Esophagus muscularis mucosa (tissue), 4 donors: ENCODE measurements around the gene COL5A2. TPM values are rescaled to one million over a fixed set of nuclear protein-coding genes. Genes with fewer than 3 reads are reported as not detected.
A peak's percentile ranks its signal among the peaks of the same experiment; 100 is the strongest.

Experiments
- DNase-seq: peaks from one replicate; pipeline ENCODE4 v3.0.0-alpha.2; 2017; ENCODE audit errors: extremely low spot score
- H3K27ac ChIP-seq, 4 donors: fragments of 200-600 bp; sonication (generic); replicated peaks in 1 of 4; 1 replicate in 3 of 4; 2 replicates in 1 of 4; pipeline ENCODE4 v1.5.1; 2016 to 2019; ENCODE audit warnings: mild to moderate bottlenecking in 1 of 4
- H3K27me3 ChIP-seq, 4 donors: fragments of 200-600 bp; sonication (generic); one replicate each; pipeline versions ENCODE4 v1.5.1 to v1.6.0; 2016 to 2019
- H3K36me3 ChIP-seq, 4 donors: fragments of 200-600 bp; sonication (generic); one replicate each; pipeline ENCODE4 v1.5.1; 2016 to 2019
- H3K4me1 ChIP-seq, 4 donors: fragments of 200-600 bp; sonication (generic); one replicate each; pipeline ENCODE4 v1.5.1; 2016 to 2019
- H3K4me3 ChIP-seq, 4 donors: fragments of 200-600 bp; sonication (generic); 1 replicate in 2 of 4; 2 replicates in 2 of 4; pipeline ENCODE4 v1.5.1; 2016 to 2019; ENCODE audit warnings: mild to moderate bottlenecking in 4 of 4, moderate library complexity in 1 of 4
- H3K9me3 ChIP-seq, 4 donors: fragments of 200-600 bp; sonication (generic); 1 replicate in 3 of 4; 2 replicates in 1 of 4; pipeline ENCODE4 v1.5.1; 2016 to 2019
- EP300 ChIP-seq: sonication (generic); formaldehyde crosslinking; IDR thresholded peaks from one replicate; pipeline ENCODE4 v1.6.1; 2017; ENCODE audit warnings: antibody characterized with exemption
- POLR2A ChIP-seq: fragments of 450-650 bp; IDR thresholded peaks from one replicate; pipeline ENCODE4 v1.6.1; 2017; ENCODE audit warnings: antibody characterized with exemption, moderate library complexity, mild to moderate bottlenecking, low read depth
- POLR2AphosphoS5 ChIP-seq, 2 donors: sonication (generic); formaldehyde crosslinking; IDR thresholded peaks; one replicate each; pipeline ENCODE4 v1.6.1; 2017; ENCODE audit warnings: antibody characterized with exemption in 2 of 2
- WGBS: methylation state at CpG from one replicate; pipeline ENCODE4 v1.1.5; 2018; 5-methylcytosine and 5-hydroxymethylcytosine counted together
- intact Hi-C: fragments of 100-400 bp; cut with DNase I; formaldehyde crosslinking; loops from one replicate; pipeline ENCODE4 v1.15.1; 2023
- total RNA-seq, 4 donors: library from RNA; depleted of rRNA; stranded (reverse); fragments of >200 nt; gene quantifications; one replicate each; pipeline versions ENCODE4 v1.1.0 to v1.2.1, GENCODE V29; 2016
- TF ChIP-seq, protein P1 (sequence below), 3 experiments: fragments of 200-600 bp in 2 of 3; fragments of 450-650 bp in 1 of 3; sonication (generic) in 2 of 3; IDR thresholded peaks; one replicate each; pipeline ENCODE4 v1.5.1; 2017 to 2019; ENCODE audit warnings: antibody characterized with exemption in 3 of 3, mild to moderate bottlenecking in 2 of 3, moderate library complexity in 1 of 3

COL5A2 gene
- total RNA-seq, 4 donors from 2014 or later: 49.9 to 68.5 (median 59.0) TPM

DNA sequence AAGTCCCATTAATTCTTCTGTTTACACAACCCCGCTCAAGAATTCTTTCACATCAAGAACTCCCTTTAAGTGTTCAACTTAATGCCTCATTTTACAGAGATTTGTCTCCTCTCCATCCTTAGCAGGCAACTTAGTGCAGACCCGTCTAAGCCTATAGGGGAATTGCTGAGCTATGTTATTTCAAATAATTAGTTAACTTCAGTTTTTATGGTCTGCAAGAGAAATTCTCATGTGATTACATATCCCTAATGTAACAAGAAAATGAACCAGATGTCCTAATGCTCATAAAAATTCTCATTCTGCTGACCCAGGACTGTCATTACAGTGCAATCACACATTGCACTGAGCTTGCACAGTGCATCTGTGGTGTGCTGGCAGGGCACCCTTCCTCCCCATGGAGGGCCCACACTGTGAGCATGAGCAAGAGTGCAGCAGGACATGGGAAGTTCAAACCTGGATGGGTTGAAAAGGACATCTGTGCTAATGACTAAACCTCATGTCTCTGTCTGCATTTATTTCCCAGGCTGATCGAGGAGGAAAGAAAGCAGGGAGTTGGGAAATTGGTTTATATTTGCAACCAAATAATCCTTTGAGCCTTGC lies 97.1 kb downstream of the COL5A2 start:
- WGBS: 71% methylated on average over 3 of the region's 3 CpGs
- Histone ChIP-seq H3K27me3 (no peaks in the 10 kb centered on the region), H3K27ac (no peak overlapping the region), H3K4me1 (peaks cover 0 to 9% (median 0%) of the 10 kb centered on the region in 4 donors), H3K4me3 (no peak overlapping the region), H3K9me3 (no peaks in the 10 kb centered on the region), H3K36me3 (peaks cover 4 to 34% (median 6%) of the 10 kb centered on the region in 4 donors)
- intact Hi-C loops: no loop called here
- no peak for TF ChIP-seq POLR2AphosphoS5 (IDR thresholded peaks at IDR 0.05)
- DNase-seq: no peak

DNA sequence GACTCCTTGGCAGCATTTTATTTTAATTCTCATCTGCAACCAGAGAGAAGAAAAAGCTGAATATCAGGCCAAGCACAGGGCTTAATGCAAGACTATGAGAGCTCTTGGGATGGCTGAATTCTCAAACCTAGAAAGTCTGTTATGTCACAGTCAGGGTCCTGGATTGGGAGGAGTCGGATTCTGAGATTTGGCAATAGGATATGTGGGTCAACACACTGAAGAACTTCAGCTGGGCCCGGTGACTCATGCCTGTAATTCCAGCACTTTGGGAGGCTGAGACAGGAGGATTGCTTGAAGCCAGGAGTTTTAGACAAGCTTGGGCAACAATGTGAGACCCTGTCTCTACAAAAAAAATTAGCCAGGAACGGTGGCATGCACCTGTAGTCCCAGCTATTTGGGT lies 103.0 kb downstream of the COL5A2 start:
- peaks cover 0 to 3% (median 0%) of the 10 kb centered on the region in 4 donors for H3K4me1 ChIP-seq
- H3K27me3 ChIP-seq: no peaks in the 10 kb centered on the region
- no peaks in the 10 kb centered on the region for H3K9me3 ChIP-seq
- intact Hi-C loops: no loop called here
- DNase-seq: no peak
- no peak overlapping the region for H3K4me3 ChIP-seq
- TF ChIP-seq POLR2AphosphoS5 (IDR thresholded peaks at IDR 0.05) (peak in 1 of 2 donors; percentile 8), POLR2A (no peak)
- H3K36me3 ChIP-seq: peaks cover 0 to 38% (median 8%) of the 10 kb centered on the region in 4 donors
- H3K27ac ChIP-seq: peak overlapping the region in 1 of 4 donors; percentile 9
- 57% methylated on average over 3 of the region's 3 CpGs for WGBS

DNA sequence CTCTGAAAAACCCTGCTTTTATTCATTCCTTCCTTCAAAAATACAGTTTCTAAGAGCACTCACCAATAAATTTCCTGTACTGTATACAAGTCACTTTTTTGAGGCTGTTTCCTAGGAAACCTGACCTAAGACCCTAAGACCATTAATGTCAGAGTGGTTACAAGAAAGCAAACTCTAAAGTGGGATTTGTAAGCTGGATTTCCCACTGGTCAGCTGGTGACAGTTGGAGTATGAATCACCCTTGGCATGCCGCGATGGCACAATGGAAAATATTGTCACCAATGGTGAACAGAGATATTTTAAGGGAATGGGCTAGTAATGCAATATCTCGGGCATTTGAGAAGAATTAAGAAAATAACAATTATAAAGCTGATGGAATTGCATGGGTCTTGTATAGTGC lies 103.4 kb downstream of the COL5A2 start:
- Histone ChIP-seq H3K4me1 (peaks cover 0 to 3% (median 0%) of the 10 kb centered on the region in 4 donors), H3K36me3 (peaks cover 0 to 43% (median 9%) of the 10 kb centered on the region in 4 donors), H3K27me3 (no peaks in the 10 kb centered on the region), H3K4me3 (no peak overlapping the region), H3K9me3 (no peaks in the 10 kb centered on the region), H3K27ac (no peak overlapping the region)
- 89% methylated on average over 3 of the region's 3 CpGs for WGBS
- intact Hi-C loops: no loop called here
- TF ChIP-seq EP300: no peak
- TF ChIP-seq, protein P1, sequence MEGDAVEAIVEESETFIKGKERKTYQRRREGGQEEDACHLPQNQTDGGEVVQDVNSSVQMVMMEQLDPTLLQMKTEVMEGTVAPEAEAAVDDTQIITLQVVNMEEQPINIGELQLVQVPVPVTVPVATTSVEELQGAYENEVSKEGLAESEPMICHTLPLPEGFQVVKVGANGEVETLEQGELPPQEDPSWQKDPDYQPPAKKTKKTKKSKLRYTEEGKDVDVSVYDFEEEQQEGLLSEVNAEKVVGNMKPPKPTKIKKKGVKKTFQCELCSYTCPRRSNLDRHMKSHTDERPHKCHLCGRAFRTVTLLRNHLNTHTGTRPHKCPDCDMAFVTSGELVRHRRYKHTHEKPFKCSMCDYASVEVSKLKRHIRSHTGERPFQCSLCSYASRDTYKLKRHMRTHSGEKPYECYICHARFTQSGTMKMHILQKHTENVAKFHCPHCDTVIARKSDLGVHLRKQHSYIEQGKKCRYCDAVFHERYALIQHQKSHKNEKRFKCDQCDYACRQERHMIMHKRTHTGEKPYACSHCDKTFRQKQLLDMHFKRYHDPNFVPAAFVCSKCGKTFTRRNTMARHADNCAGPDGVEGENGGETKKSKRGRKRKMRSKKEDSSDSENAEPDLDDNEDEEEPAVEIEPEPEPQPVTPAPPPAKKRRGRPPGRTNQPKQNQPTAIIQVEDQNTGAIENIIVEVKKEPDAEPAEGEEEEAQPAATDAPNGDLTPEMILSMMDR (IDR thresholded peaks at IDR 0.05): no peak
- no peak for TF ChIP-seq POLR2A
- TF ChIP-seq POLR2AphosphoS5 (IDR thresholded peaks at IDR 0.05): no peak
- no peak for DNase-seq

DNA sequence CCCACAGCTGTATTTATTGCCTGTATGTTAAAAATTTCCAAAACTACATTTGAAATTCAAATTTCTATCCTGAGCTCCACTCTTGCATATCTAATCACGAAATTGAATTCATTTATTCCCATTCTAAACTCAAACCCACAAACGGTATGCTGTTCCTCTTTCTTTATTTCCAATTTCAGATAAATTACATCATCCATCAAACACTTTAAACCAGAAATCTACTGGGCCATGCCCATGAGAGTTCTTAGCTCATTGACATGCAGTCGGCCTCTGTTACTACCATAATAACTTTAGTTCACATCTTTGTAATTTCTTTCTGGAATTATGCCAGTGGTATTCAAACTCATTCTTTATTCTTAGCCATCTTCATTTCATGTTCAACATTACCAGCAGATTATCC lies 105.1 kb downstream of the COL5A2 start:
- intact Hi-C loops: no loop called here
- no peak overlapping the region for H3K27ac ChIP-seq
- TF ChIP-seq, protein P1 (IDR thresholded peaks at IDR 0.05): no peak
- no peak for TF ChIP-seq EP300
- TF ChIP-seq POLR2AphosphoS5 (IDR thresholded peaks at IDR 0.05): no peak
- TF ChIP-seq POLR2A: no peak
- no peaks in the 10 kb centered on the region for H3K27me3 ChIP-seq
- H3K36me3 ChIP-seq: peaks cover 0 to 46% (median 11%) of the 10 kb centered on the region in 4 donors
- peaks cover 0 to 3% (median 0%) of the 10 kb centered on the region in 4 donors for H3K4me1 ChIP-seq
- no peak for DNase-seq
- H3K9me3 ChIP-seq: no peaks in the 10 kb centered on the region
- WGBS: 72% methylated on average over 3 of the region's 3 CpGs
- H3K4me3 ChIP-seq: no peak overlapping the region

DNA sequence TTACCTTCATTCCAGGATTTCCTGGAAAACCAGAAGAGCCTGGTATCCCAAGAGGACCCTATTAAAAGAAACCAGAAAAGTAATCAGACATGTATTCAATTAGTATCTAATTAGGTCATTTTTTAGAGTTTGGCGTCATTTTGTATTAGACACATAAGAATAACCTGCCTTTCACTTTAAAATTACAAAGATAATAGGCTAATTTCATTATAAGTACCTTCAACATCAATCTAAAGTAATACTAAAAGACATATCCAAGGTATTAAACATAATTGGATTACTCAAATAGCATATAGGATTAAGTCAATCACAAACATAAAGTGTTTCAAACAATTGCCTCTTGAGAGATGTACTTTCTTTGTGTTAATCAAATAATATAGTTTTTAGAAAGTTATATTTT lies 107.5 kb downstream of the COL5A2 start:
- peaks cover 0 to 37% (median 9%) of the 10 kb centered on the region in 4 donors for H3K36me3 ChIP-seq
- H3K27me3 ChIP-seq: no peaks in the 10 kb centered on the region
- intact Hi-C loops: no loop called here
- no peaks in the 10 kb centered on the region for H3K9me3 ChIP-seq
- no peak overlapping the region for H3K4me3 ChIP-seq
- peaks cover 0 to 3% (median 0%) of the 10 kb centered on the region in 4 donors for H3K4me1 ChIP-seq
- no peak for TF ChIP-seq EP300
- TF ChIP-seq POLR2A: no peak
- TF ChIP-seq, protein P1 (IDR thresholded peaks at IDR 0.05): no peak
- TF ChIP-seq POLR2AphosphoS5 (IDR thresholded peaks at IDR 0.05): no peak
- no peak for DNase-seq
- WGBS: 93% methylated on average over 1 of the region's 1 CpG
- no peak overlapping the region for H3K27ac ChIP-seq
